ENCODE data around the gene AEBP2.
"Not testable (repeated sequence)": the region's sequence is repeated elsewhere in the genome, so short reads cannot be mapped to it uniquely, and the experiment has no call there.

The AEBP2 gene

GRCh38 chr12:19530637-19531023, 91.3 kb downstream of the AEBP2 start:
- Mint-ChIP-seq H3K27me3 (no peaks in the 10 kb centered on the region), H3K4me3 (no peak overlapping the region), H3K27ac (no peak overlapping the region), H3K4me1 (ENCODE audit: low read depth) (peaks cover 42% of the 10 kb centered on the region), H3K9me3 (ENCODE audit: low read depth) (peaks cover 8% of the 10 kb centered on the region), H3K36me3 (peaks cover 9% of the 10 kb centered on the region)

GRCh38 chr12:19533567-19533966, 94.3 kb downstream of the AEBP2 start:
- H3K4me3 Mint-ChIP-seq = no peak overlapping the region
- peaks cover 20% of the 10 kb centered on the region for H3K4me1 Mint-ChIP-seq (ENCODE audit: low read depth)
- H3K36me3 Mint-ChIP-seq = peaks cover 19% of the 10 kb centered on the region
- H3K9me3 Mint-ChIP-seq (ENCODE audit: low read depth) = peaks cover 17% of the 10 kb centered on the region
- H3K27me3 Mint-ChIP-seq = no peaks in the 10 kb centered on the region
- H3K27ac Mint-ChIP-seq = no peak overlapping the region

- Mint-ChIP-seq H3K27ac (no peak overlapping the region), H3K4me3 (no peak overlapping the region)
Measured at GRCh38 chr12:19539071-19539470, 99.8 kb downstream of the AEBP2 start.

GRCh38 chr12:19539836-19540235, 100.5 kb downstream of the AEBP2 start:
- peaks cover 25% of the 10 kb centered on the region for H3K9me3 Mint-ChIP-seq (ENCODE audit: low read depth)
- no peaks in the 10 kb centered on the region for H3K4me1 Mint-ChIP-seq (ENCODE audit: low read depth)
- H3K36me3 Mint-ChIP-seq = peaks cover 47% of the 10 kb centered on the region
- H3K4me3 Mint-ChIP-seq = no peak overlapping the region
- no peak overlapping the region for H3K27ac Mint-ChIP-seq
- no peaks in the 10 kb centered on the region for H3K27me3 Mint-ChIP-seq

More at GRCh38 chr12:19539071-19539470, 99.8 kb downstream of the AEBP2 start:
- Mint-ChIP-seq H3K9me3 (ENCODE audit: low read depth) (peaks cover 25% of the 10 kb centered on the region), H3K4me1 (ENCODE audit: low read depth) (no peaks in the 10 kb centered on the region), H3K27me3 (no peaks in the 10 kb centered on the region), H3K36me3 (peaks cover 43% of the 10 kb centered on the region)

- no peak overlapping the region for H3K27ac Mint-ChIP-seq
- H3K9me3 Mint-ChIP-seq (ENCODE audit: low read depth) = peaks cover 8% of the 10 kb centered on the region
Measured at GRCh38 chr12:19542606-19543005, 103.3 kb downstream of the AEBP2 start.

GRCh38 chr12:19544353-19544752, 105.1 kb downstream of the AEBP2 start:
- Mint-ChIP-seq H3K36me3 (peaks cover 32% of the 10 kb centered on the region), H3K4me1 (ENCODE audit: low read depth) (peaks cover 3% of the 10 kb centered on the region), H3K27ac (no peak overlapping the region), H3K27me3 (no peaks in the 10 kb centered on the region), H3K4me3 (no peak overlapping the region), H3K9me3 (ENCODE audit: low read depth) (peaks cover 8% of the 10 kb centered on the region)

More at GRCh38 chr12:19542606-19543005, 103.3 kb downstream of the AEBP2 start:
- Mint-ChIP-seq H3K36me3 (peaks cover 32% of the 10 kb centered on the region), H3K4me3 (no peak overlapping the region), H3K4me1 (ENCODE audit: low read depth) (peaks cover 3% of the 10 kb centered on the region), H3K27me3 (no peaks in the 10 kb centered on the region)

- Mint-ChIP-seq H3K4me3 (no peak overlapping the region), H3K36me3 (peaks cover 28% of the 10 kb centered on the region), H3K4me1 (ENCODE audit: low read depth) (peaks cover 3% of the 10 kb centered on the region), H3K27ac (no peak overlapping the region), H3K9me3 (ENCODE audit: low read depth) (peaks cover 7% of the 10 kb centered on the region), H3K27me3 (no peaks in the 10 kb centered on the region)
Measured at GRCh38 chr12:19545301-19545700, 106.0 kb downstream of the AEBP2 start.

- Mint-ChIP-seq H3K4me1 (ENCODE audit: low read depth) (peaks cover 4% of the 10 kb centered on the region), H3K9me3 (ENCODE audit: low read depth) (no peaks in the 10 kb centered on the region), H3K4me3 (no peak overlapping the region), H3K27ac (no peak overlapping the region), H3K36me3 (peaks cover 22% of the 10 kb centered on the region), H3K27me3 (no peaks in the 10 kb centered on the region)
Measured at GRCh38 chr12:19546027-19546426, 106.7 kb downstream of the AEBP2 start.

- Mint-ChIP-seq H3K4me3 (no peak overlapping the region), H3K4me1 (ENCODE audit: low read depth) (peaks cover 5% of the 10 kb centered on the region), H3K36me3 (peaks cover 22% of the 10 kb centered on the region), H3K9me3 (ENCODE audit: low read depth) (no peaks in the 10 kb centered on the region), H3K27me3 (no peaks in the 10 kb centered on the region), H3K27ac (no peak overlapping the region)
Measured at GRCh38 chr12:19546611-19547162, 107.4 kb downstream of the AEBP2 start.

GRCh38 chr12:19547271-19547671, 108.0 kb downstream of the AEBP2 start:
- Mint-ChIP-seq H3K4me1 (ENCODE audit: low read depth) (peaks cover 10% of the 10 kb centered on the region), H3K9me3 (ENCODE audit: low read depth) (no peaks in the 10 kb centered on the region), H3K27ac (no peak overlapping the region), H3K36me3 (peaks cover 20% of the 10 kb centered on the region), H3K4me3 (no peak overlapping the region), H3K27me3 (no peaks in the 10 kb centered on the region)

- Mint-ChIP-seq H3K27ac (no peak overlapping the region), H3K4me3 (no peak overlapping the region), H3K4me1 (ENCODE audit: low read depth) (peaks cover 18% of the 10 kb centered on the region), H3K27me3 (no peaks in the 10 kb centered on the region), H3K9me3 (ENCODE audit: low read depth) (no peaks in the 10 kb centered on the region), H3K36me3 (peaks cover 17% of the 10 kb centered on the region)
Measured at GRCh38 chr12:19548834-19549233, 109.5 kb downstream of the AEBP2 start.

- Mint-ChIP-seq H3K9me3 (ENCODE audit: low read depth) (no peaks in the 10 kb centered on the region), H3K27me3 (no peaks in the 10 kb centered on the region), H3K4me1 (ENCODE audit: low read depth) (peaks cover 18% of the 10 kb centered on the region), H3K4me3 (no peak overlapping the region), H3K36me3 (peaks cover 11% of the 10 kb centered on the region), H3K27ac (no peak overlapping the region)
Measured at GRCh38 chr12:19550626-19551025, 111.3 kb downstream of the AEBP2 start.

GRCh38 chr12:19552441-19553097, 113.3 kb downstream of the AEBP2 start:
- not testable (repeated sequence) for H3K27ac Mint-ChIP-seq; H3K27me3 Mint-ChIP-seq; H3K9me3 Mint-ChIP-seq (ENCODE audit: low read depth); H3K4me3 Mint-ChIP-seq
- H3K4me1 Mint-ChIP-seq (ENCODE audit: low read depth) = peaks cover 15% of the 10 kb centered on the region
- peaks cover 18% of the 10 kb centered on the region for H3K36me3 Mint-ChIP-seq

- Mint-ChIP-seq H3K4me1 (ENCODE audit: low read depth) (peaks cover 15% of the 10 kb centered on the region), H3K36me3 (peaks cover 22% of the 10 kb centered on the region), H3K4me3 (no peak overlapping the region), H3K27ac (no peak overlapping the region), H3K27me3 (no peaks in the 10 kb centered on the region), H3K9me3 (ENCODE audit: low read depth) (no peaks in the 10 kb centered on the region)
Measured at GRCh38 chr12:19553175-19553574, 113.9 kb downstream of the AEBP2 start.

GRCh38 chr12:19561411-19561961, 122.2 kb downstream of the AEBP2 start:
- no peak overlapping the region for H3K4me3 Mint-ChIP-seq
- H3K36me3 Mint-ChIP-seq = peaks cover 37% of the 10 kb centered on the region
- peaks cover 9% of the 10 kb centered on the region for H3K4me1 Mint-ChIP-seq (ENCODE audit: low read depth)
- H3K9me3 Mint-ChIP-seq (ENCODE audit: low read depth) = peaks cover 4% of the 10 kb centered on the region
- no peaks in the 10 kb centered on the region for H3K27me3 Mint-ChIP-seq
- H3K27ac Mint-ChIP-seq = no peak overlapping the region

Data from activated naive CD8-positive, alpha-beta T cell (primary cell).